ENCODE measurements around the gene SRC.

The SRC gene

GRCh38 chr20:37309936-37310590 lies 35.9 kb upstream of the SRC start:
- no peak overlapping the region for H3K4me3 ChIP-seq (ENCODE audit: low read length)
- no peak for TF ChIP-seq ZNF274 (IDR thresholded peaks at IDR 0.05; ENCODE audit: low read depth, low read length)

DNA sequence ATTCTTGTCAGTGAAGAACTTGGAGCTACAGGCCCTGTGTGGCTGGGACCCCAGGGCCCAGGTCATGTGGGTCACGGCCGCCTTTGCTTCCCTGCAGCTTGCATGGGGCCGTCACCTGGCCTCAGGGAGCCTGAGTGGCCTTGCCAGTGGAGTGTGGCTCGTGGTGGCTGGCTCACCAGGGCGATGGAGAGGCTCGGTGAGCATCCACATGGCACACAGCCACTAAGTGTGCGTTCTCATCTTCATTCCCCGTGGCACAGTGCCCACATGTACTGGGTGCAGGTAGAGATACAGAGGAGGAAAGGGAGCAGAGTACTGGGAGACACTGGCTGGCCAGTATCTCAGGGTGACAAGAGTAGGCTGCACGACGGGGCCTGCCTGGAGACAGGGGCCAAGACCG lies 35.0 kb upstream of the SRC start:
- no peak for TF ChIP-seq ZNF274 (IDR thresholded peaks at IDR 0.05; ENCODE audit: low read depth, low read length)

GRCh38 chr20:37311710-37312355 lies 34.1 kb upstream of the SRC start:
- TF ChIP-seq ZNF274 (IDR thresholded peaks at IDR 0.05; ENCODE audit: low read depth, low read length) = no peak
- no peak overlapping the region for H3K4me3 ChIP-seq (ENCODE audit: low read length)

More for the DNA sequence above, 35.0 kb upstream of the SRC start:
- H3K4me3 ChIP-seq (ENCODE audit: low read length) = no peak overlapping the region

GRCh38 chr20:37313546-37314091 lies 32.3 kb upstream of the SRC start:
- H3K4me3 ChIP-seq (ENCODE audit: low read length) = no peak overlapping the region
- TF ChIP-seq ZNF274 (IDR thresholded peaks at IDR 0.05; ENCODE audit: low read depth, low read length) = no peak

- no peak for TF ChIP-seq ZNF274 (IDR thresholded peaks at IDR 0.05; ENCODE audit: low read depth, low read length)
- H3K4me3 ChIP-seq (ENCODE audit: low read length) = no peak overlapping the region
These were observed 31.8 kb upstream of the SRC start for GRCh38 chr20:37314099-37314498.

- no peak overlapping the region for H3K4me3 ChIP-seq (ENCODE audit: low read length)
- TF ChIP-seq ZNF274 (IDR thresholded peaks at IDR 0.05; ENCODE audit: low read depth, low read length) = no peak
These were observed 31.3 kb upstream of the SRC start for GRCh38 chr20:37314617-37315016.

GRCh38 chr20:37315021-37315451 lies 30.9 kb upstream of the SRC start:
- TF ChIP-seq ZNF274 (IDR thresholded peaks at IDR 0.05; ENCODE audit: low read depth, low read length) = no peak
- H3K4me3 ChIP-seq (ENCODE audit: low read length) = no peak overlapping the region

DNA sequence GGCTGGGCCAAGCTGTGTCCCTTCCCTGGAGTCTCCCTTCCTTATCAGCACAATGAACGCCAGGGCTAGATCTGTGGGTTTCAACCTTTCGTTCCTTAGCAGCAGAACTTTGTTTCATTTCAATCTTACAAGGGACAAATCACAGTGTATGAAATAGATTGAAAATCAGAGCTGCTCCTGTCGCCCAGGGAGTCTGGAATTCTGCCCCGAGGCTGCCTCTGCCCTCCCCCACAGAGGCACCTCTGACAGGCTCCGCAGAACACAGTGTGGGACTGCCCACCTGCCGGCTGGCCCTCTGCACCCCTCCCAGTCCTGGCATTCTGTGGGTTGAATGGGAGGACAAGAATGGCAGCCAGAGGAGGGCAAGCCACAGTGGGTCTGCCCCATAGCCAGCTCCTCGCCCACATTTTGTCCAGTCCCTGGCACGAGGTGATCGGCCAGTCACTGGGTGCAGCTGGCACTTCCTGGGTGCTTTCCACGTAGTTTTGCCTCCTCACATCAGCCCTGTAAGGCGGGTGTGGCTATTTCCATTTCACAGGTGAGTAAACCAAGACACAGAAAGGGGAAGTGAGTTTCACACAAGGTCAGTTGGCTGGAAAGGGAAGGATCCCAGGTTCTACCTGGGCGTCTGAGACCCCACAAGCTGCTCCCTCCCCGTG lies 30.4 kb upstream of the SRC start:
- H3K4me3 ChIP-seq (ENCODE audit: low read length) = no peak overlapping the region
- no peak for TF ChIP-seq ZNF274 (IDR thresholded peaks at IDR 0.05; ENCODE audit: low read depth, low read length)

GRCh38 chr20:37316116-37316774 lies 29.7 kb upstream of the SRC start:
- no peak for TF ChIP-seq ZNF274 (IDR thresholded peaks at IDR 0.05; ENCODE audit: low read depth, low read length)
- no peak overlapping the region for H3K4me3 ChIP-seq (ENCODE audit: low read length)

DNA sequence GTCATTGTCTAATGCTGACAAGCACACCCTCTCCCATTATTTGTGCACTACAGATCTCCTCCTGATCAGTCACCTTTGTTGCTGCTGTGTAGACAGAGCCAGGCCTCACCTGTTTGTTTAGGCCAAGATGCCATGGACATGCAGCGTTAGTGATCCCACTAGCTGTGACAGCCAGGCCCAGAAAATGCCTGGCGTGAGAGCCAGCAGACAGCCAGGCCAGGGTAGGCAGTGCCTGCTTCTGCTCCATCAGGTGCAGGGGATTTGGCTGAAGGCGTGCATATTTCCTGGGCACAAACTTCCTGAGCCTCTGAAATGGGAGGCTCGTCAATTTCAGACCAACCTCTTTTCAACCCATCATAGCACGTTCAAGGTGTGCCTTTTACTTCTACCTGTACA lies 29.2 kb upstream of the SRC start:
- no peak for TF ChIP-seq ZNF274 (IDR thresholded peaks at IDR 0.05; ENCODE audit: low read depth, low read length)
- no peak overlapping the region for H3K4me3 ChIP-seq (ENCODE audit: low read length)

GRCh38 chr20:37317316-37317715 lies 28.6 kb upstream of the SRC start:
- no peak overlapping the region for H3K4me3 ChIP-seq (ENCODE audit: low read length)
- TF ChIP-seq ZNF274 (IDR thresholded peaks at IDR 0.05; ENCODE audit: low read depth, low read length) = no peak

GRCh38 chr20:37317994-37318640 lies 27.8 kb upstream of the SRC start:
- TF ChIP-seq ZNF274 (IDR thresholded peaks at IDR 0.05; ENCODE audit: low read depth, low read length) = no peak
- no peak overlapping the region for H3K4me3 ChIP-seq (ENCODE audit: low read length)

DNA sequence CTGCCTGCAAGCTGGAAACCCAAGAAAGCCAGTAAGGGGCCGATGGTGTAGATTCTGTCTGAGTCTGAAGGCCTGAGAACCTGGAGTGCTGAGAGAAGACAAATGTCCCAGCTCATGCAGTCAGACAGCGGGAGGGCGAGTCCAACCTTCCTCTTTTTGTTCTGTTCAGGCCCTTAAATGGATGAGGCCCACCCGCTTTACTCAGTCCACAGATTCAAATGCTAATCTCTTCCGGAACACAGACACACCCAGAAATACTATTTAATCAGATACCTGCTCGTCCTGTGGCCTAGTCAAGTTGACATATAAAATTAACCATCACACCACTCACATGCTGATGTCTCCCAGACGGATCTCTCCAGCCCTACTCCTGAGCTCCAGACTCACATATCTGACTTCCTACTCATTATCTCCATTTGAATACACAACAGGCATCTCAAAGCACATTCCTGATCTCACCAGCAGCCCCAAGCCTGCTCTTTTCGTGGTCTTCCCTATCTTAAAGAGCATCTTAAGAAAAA lies 26.7 kb upstream of the SRC start:
- no peak for TF ChIP-seq ZNF274 (IDR thresholded peaks at IDR 0.05; ENCODE audit: low read depth, low read length)
- H3K4me3 ChIP-seq (ENCODE audit: low read length) = no peak overlapping the region

GRCh38 chr20:37323985-37324384 lies 22.0 kb upstream of the SRC start:
- TF ChIP-seq ZNF274 (IDR thresholded peaks at IDR 0.05; ENCODE audit: low read depth, low read length) = no peak

More at GRCh38 chr20:37323985-37324384, 22.0 kb upstream of the SRC start:
- H3K4me3 ChIP-seq (ENCODE audit: low read length) = no peak overlapping the region
